GM06990 (cell line): Measurements from ENCODE around the gene CALCOCO1.
A peak's percentile ranks its signal among the peaks of the same experiment; 100 is the strongest.

Experiments used
- DNase-seq: peaks from one replicate; pipeline ENCODE4 v3.0.0-alpha.2; 2011; ENCODE audit not compliant: insufficient read length; ENCODE audit errors: extremely low read depth
- H3K27me3 ChIP-seq: replicated peaks from 2 replicates; pipeline ENCODE4 v1.6.0; 2011; ENCODE audit warnings: low read length; ENCODE audit not compliant: control insufficient read depth, insufficient read depth
- H3K36me3 ChIP-seq: 2 replicates; pipeline ENCODE4 v1.5.1; 2011; ENCODE audit warnings: low read length; ENCODE audit not compliant: control insufficient read depth, insufficient read depth
- H3K4me3 ChIP-seq: replicated peaks from 2 replicates; pipeline ENCODE4 v1.5.1; 2011; ENCODE audit warnings: low read depth, mild to moderate bottlenecking, control low read depth, low read length
- TF ChIP-seq, protein P1 (sequence below): IDR thresholded peaks from 2 replicates; pipeline ENCODE4 v1.5.1; 2011; ENCODE audit warnings: low read length, control low read depth, mild to moderate bottlenecking, inconsistent platforms; ENCODE audit not compliant: insufficient read depth, poor library complexity, severe bottlenecking

Gene CALCOCO1

DNA sequence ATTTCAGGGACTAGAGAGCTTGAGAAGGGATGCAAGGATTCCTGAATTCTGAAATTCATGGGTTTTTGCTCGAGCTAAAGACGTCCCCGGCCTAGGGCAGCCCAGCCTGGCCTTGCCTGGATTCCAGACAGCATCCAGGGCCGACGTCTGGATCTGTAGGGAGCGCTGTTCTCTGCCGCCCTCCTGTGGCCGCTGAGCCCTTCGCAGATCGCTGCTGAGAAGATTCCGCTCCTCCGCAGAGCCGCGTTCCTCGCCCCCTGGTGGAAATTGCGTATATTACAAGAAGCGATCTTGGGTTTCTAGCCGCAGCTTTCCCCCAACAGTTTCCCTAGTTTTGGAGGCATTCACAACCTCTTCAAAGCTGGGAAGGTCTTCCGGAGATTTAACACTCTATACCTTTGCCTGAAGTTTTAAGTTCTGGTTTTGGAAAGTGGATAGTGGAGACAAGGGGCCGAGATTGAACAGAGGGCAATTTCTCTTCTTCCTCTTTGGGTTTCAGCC is 19.4 kb upstream of the CALCOCO1 start:
- TF ChIP-seq, protein P1, sequence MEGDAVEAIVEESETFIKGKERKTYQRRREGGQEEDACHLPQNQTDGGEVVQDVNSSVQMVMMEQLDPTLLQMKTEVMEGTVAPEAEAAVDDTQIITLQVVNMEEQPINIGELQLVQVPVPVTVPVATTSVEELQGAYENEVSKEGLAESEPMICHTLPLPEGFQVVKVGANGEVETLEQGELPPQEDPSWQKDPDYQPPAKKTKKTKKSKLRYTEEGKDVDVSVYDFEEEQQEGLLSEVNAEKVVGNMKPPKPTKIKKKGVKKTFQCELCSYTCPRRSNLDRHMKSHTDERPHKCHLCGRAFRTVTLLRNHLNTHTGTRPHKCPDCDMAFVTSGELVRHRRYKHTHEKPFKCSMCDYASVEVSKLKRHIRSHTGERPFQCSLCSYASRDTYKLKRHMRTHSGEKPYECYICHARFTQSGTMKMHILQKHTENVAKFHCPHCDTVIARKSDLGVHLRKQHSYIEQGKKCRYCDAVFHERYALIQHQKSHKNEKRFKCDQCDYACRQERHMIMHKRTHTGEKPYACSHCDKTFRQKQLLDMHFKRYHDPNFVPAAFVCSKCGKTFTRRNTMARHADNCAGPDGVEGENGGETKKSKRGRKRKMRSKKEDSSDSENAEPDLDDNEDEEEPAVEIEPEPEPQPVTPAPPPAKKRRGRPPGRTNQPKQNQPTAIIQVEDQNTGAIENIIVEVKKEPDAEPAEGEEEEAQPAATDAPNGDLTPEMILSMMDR, result peak; percentile 100

DNA sequence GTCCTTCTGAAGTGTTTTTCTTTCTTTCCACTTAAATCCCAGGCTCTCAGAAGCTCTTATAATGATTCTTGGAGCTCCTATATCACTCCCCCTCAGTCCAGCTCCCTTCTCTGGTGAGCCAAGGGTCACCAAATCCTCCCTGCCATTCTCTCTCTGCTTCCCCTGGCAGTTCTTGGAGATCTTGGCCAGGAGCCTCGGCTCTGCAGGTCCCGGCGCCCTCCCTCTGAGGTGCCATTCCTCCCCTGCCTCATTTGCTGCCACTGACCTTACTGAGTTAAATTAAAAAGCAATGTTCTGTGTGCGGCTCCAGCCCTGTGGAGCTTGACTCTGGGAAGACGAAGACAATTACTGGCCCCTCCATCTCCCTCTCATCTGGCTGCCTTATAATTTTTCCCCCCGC is 17.5 kb upstream of the CALCOCO1 start:
- peaks cover 4% of the 10 kb centered on the region; the same call in 1 of the 2 replicates for H3K27me3 ChIP-seq
- DNase-seq, result no peak
- H3K36me3 ChIP-seq, result no peaks in the 10 kb centered on the region
- TF ChIP-seq, protein P1, result no peak
- no peak overlapping the region for H3K4me3 ChIP-seq

More for the DNA sequence above, 19.4 kb upstream of the CALCOCO1 start:
- Histone ChIP-seq H3K36me3 (no peaks in the 10 kb centered on the region), H3K27me3 (peaks cover 5% of the 10 kb centered on the region; the same call in 1 of the 2 replicates), H3K4me3 (no peak overlapping the region)
- peak; percentile 73 for DNase-seq

DNA sequence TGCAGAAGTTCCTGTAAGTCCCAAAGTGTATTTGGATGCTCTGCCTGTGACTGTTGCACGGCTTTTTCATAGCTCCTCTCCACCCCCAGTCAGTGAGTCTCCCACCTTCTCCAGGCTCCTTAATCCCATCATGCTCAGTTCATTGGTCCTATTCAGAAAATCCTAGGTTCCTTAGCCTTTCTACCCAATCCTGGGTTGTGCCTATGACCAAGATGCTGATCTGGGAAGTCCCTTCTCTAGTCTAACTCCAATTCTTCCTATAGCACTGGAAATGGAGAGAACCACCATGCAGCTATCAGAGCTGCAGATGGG is 16.8 kb upstream of the CALCOCO1 start:
- Histone ChIP-seq H3K36me3 (no peaks in the 10 kb centered on the region), H3K4me3 (no peak overlapping the region), H3K27me3 (peaks cover 8% of the 10 kb centered on the region)
- TF ChIP-seq, protein P1, result no peak
- DNase-seq, result no peak

DNA sequence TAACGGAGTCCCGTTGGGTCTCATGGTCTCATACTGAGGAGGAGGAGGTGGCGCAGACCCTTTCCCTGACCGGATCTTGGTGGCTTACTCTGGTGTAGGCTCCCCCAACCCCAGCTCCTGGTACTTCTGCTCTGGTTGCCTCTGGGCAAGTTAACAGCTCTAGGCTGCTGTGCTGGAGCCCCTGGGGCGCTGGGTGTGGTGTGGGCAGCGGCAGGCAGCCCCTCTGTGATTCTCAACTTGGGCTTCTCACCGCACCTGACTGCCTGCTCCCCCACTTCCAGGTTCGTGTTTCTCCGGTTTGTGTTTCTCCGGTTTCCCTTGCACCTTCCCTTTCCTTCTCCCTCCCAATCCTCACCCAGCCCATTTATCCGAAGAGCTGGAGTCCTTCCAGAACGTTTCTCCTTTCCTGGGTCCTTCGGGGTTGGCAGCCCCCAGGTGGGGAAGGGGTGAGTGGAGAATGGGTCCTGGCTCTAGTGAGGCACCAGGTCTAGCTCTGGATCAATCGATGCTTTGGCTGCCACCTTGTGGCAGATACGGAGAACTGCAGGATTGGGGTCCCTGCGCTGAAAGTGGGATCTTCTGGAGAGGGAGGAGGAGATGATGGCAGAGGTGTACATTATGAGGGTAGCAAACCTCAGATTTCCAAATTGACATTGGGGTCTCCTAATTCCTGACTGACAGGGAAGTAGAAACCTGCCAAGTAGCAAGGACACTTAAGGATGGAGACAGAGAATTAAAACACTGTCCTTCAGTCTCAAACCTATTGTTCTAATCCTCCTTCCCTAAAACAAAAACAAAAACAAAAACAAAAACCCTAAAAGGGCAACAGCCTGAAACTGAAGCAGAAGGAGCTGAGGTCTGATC is 16.2 kb upstream of the CALCOCO1 start:
- Histone ChIP-seq H3K36me3 (no peaks in the 10 kb centered on the region), H3K27me3 (peaks cover 8% of the 10 kb centered on the region), H3K4me3 (no peak overlapping the region)
- TF ChIP-seq, protein P1, result peak; percentile 92
- DNase-seq, result peak; percentile 35

DNA sequence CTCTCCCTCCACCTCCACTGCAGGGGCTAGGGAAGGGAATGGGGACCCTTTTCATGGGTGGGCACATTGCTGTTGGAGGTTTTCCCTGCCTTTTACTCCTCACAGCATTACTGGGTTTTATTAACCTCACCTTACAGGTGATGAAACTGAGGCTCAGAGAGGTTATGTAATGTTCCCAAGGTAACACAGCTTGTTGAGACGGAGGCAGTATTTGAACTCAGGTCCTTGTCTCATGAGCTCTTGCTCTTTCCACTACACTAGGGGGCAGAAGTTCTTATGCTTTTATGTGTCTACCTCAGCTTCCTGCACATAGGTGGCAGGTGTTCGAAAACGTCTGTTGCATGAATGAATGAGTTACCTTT is 12.9 kb upstream of the CALCOCO1 start:
- TF ChIP-seq, protein P1, result peak; percentile 12
- H3K4me3 ChIP-seq, result no peak overlapping the region

More for the DNA sequence above, 12.9 kb upstream of the CALCOCO1 start:
- DNase-seq, result no peak
- no peaks in the 10 kb centered on the region for H3K36me3 ChIP-seq
- peaks cover 9% of the 10 kb centered on the region for H3K27me3 ChIP-seq
